Common myeloid progenitor, CD34-positive (primary cell): ENCODE results near the gene SCUBE2. TPM values are rescaled to one million over a fixed set of nuclear protein-coding genes. Genes with fewer than 3 reads are reported as not detected.

Experiments
- CTCF ChIA-PET: fragments of 350-600 bp; sonication (Branson Sonifier 250); formaldehyde crosslinking; loops from one replicate; lab custom pipeline; 2021; ENCODE audit warnings: antibody characterized with exemption; lab: Charles Lee
- POLR2A ChIA-PET: fragments of 350-600 bp; sonication (Branson Sonifier 250); formaldehyde crosslinking; loops from one replicate; lab custom pipeline; 2021; ENCODE audit warnings: antibody characterized with exemption; lab: Charles Lee
- DNase-seq, 3 donors: peaks; one replicate each; pipeline versions ENCODE4 v3.0.0 to v3.0.0-alpha.2; 2013
- H3K27ac ChIP-seq, 2 experiments: 1 replicate in 1 of 2; 2 replicates in 1 of 2; pipeline ENCODE4 v1.7.0; 2013; ENCODE audit warnings: inconsistent platforms in 2 of 2, low read length in 2 of 2, mild to moderate bottlenecking in 2 of 2, low read depth in 1 of 2, moderate library complexity in 1 of 2; ENCODE audit not compliant: severe bottlenecking in 2 of 2, insufficient read depth in 1 of 2, poor library complexity in 1 of 2
- H3K27me3 ChIP-seq, 5 experiments: replicated peaks in 2 of 5; 1 replicate in 3 of 5; 2 replicates in 2 of 5; pipeline versions ENCODE4 v1.6.1 to v1.7.0; 2013; ENCODE audit warnings: low read length in 4 of 5, mild to moderate bottlenecking in 2 of 5, moderate library complexity in 2 of 5, inconsistent platforms in 1 of 5; ENCODE audit not compliant: insufficient read depth in 5 of 5, control insufficient read depth in 4 of 5
- H3K36me3 ChIP-seq, 4 experiments: 1 replicate in 2 of 4; 2 replicates in 2 of 4; pipeline versions ENCODE4 v1.6.1 to v1.7.0; 2013; ENCODE audit warnings: low read length in 3 of 4, control low read depth in 1 of 4, mild to moderate bottlenecking in 1 of 4; ENCODE audit not compliant: control insufficient read depth in 4 of 4, insufficient read depth in 4 of 4
- H3K4me1 ChIP-seq, 4 experiments: 1 replicate in 3 of 4; 2 replicates in 1 of 4; pipeline versions ENCODE4 v1.6.1 to v1.7.1; 2013; ENCODE audit warnings: low read length in 3 of 4, mild to moderate bottlenecking in 3 of 4, control low read depth in 1 of 4, inconsistent platforms in 1 of 4, moderate library complexity in 1 of 4; ENCODE audit not compliant: control insufficient read depth in 4 of 4, insufficient read depth in 4 of 4; ENCODE audit errors: control extremely low read depth in 1 of 4
- H3K4me3 ChIP-seq, 7 experiments: 1 replicate in 4 of 7; 2 replicates in 3 of 7; pipeline versions ENCODE4 v1.5.1 to v1.7.0; 2013; ENCODE audit warnings: mild to moderate bottlenecking in 7 of 7, low read length in 6 of 7, moderate library complexity in 6 of 7, inconsistent platforms in 2 of 7, low read depth in 2 of 7, control low read depth in 1 of 7; ENCODE audit not compliant: insufficient read depth in 4 of 7, control insufficient read depth in 1 of 7; ENCODE audit errors: extremely low read depth in 1 of 7
- H3K9me3 ChIP-seq, 5 experiments: 1 replicate in 4 of 5; 2 replicates in 1 of 5; pipeline versions ENCODE4 v1.6.1 to v1.7.1; 2013; ENCODE audit warnings: low read length in 4 of 5, mild to moderate bottlenecking in 2 of 5, inconsistent platforms in 1 of 5, low read depth in 1 of 5, moderate library complexity in 1 of 5; ENCODE audit not compliant: control insufficient read depth in 4 of 5, insufficient read depth in 2 of 5; ENCODE audit errors: control extremely low read depth in 1 of 5
- WGBS: methylation state at CpG from one replicate; pipeline ENCODE4 v1.1.5; 2013; ENCODE audit not compliant: insufficient coverage; 5-methylcytosine and 5-hydroxymethylcytosine counted together
- polyA plus RNA-seq: library from polyadenylated mRNA; unstranded; fragments of 120-200 nt; gene quantifications from one replicate; pipeline ENCODE4 v1.2.1, GENCODE V29; 2013

SCUBE2 gene
- polyA plus RNA-seq = 0.24 TPM

DNA sequence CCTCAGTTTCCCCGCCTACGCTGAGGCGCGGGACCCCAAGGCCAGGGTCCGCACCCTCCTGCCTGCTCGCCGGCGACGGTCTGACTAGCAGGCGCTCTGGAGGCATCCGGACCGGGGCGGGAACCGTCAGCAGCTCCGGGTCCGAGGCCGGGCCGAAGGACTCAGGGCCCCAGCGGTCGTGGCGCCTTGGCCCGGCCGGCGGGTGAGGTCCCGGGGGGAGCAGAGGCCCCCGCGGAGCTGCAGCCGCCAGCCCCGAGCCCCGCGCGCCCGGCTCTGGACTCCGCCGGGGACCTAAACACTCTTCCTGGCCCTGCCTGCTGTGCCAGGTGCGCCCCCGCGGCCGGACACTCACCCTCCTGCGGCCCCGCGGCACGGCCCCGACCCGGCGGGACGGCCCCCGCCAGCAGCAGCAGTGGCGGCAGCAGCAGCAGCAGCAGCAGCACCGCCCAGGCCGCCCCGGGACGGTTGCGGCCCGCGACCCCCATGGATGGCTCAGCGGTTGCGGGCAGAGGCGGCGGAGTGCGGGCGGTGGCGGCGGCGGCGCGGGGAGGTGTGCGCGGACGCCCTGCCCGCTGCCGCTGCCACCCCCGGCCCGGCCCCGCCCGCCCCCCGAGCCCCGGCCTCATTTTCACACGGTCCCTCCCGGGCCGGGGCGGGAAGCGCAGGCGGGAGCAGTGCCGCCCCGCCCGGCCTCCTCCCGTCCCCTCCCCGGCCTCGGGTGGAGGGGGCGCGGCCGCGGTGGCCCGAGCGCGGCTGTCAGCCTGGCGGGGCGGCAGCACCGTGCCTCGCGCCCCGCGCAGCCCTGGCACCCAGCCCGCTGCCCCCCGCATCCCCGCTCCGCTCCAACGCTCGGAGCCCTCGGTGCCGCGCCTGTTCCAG is at the start of gene SCUBE2:
Gene SCUBE2, minus strand, starts transcription at position 556 of the 879 bp plus-strand sequence. Its CDS starts 71 bp downstream, at position 485.
- Histone ChIP-seq H3K36me3 (no peaks in the 10 kb centered on the region), H3K27ac (no peak within 1 kb of the TSS), H3K4me3 (peak within 1 kb of the TSS; percentile 3 to 70 (median 52)), H3K27me3 (peaks cover 0 to 48% (median 21%) of the 10 kb centered on the region in 5 experiments), H3K9me3 (no peaks in the 10 kb centered on the region), H3K4me1 (peaks cover 0 to 13% (median 11%) of the 10 kb centered on the region in 4 experiments)
- WGBS = 2% methylated on average over 90 of the region's 113 CpGs
- DNase-seq = peak in 2 of 3 donors; percentile 17 to 43
- ChIA-PET POLR2A (interaction anchor here (0.6 kb wide), 1 partner anchor 223 kb away, joined by 3 read pairs; the partner anchor contains the start of gene TMEM41B), CTCF (interaction anchor here (1.3 to 6.2 kb wide), 3 partner anchors 11 to 74 kb away, joined by 3 to 50 read pairs (median 4); no protein-coding TSS in a partner anchor)

DNA sequence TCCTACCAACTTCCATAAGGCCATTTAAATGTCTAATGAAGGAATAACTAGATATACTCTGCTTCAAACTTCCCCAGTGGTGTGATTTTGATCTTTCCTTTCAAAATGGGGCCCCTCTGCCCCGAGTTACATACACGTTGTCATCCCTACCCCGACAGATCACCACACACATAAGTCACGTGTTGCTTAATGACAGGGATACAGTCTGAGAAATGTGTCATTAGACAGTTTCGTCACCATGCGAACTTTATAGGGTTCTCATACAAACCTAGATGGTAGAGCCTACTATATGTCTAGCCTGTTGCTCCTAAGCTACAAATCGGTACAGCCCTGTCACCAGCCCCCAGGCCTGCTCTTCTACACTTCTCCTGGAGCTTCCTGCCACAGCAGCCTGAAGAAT is 49.8 kb upstream of the SCUBE2 start:
- Histone ChIP-seq H3K4me1 (peaks cover 0 to 12% (median 4%) of the 10 kb centered on the region in 4 experiments), H3K36me3 (peaks cover 25 to 88% (median 59%) of the 10 kb centered on the region in 4 experiments), H3K27me3 (no peaks in the 10 kb centered on the region), H3K27ac (no peak overlapping the region), H3K9me3 (no peaks in the 10 kb centered on the region), H3K4me3 (no peak overlapping the region)
- ChIA-PET CTCF (interaction anchor here (1.1 to 8.6 kb wide), 6 partner anchors 8 to 127 kb away, joined by 3 to 131 read pairs (median 6); partner anchors contain the start of gene SCUBE2), POLR2A (no interaction called here)
- no peak for DNase-seq
- 100% methylated on average over 4 of the region's 7 CpGs for WGBS

GRCh38 chr11:9139628-9140357 is 48.4 kb upstream of the SCUBE2 start:
- Histone ChIP-seq H3K4me1 (peaks cover 0 to 12% (median 4%) of the 10 kb centered on the region in 4 experiments), H3K27ac (no peak overlapping the region), H3K9me3 (no peaks in the 10 kb centered on the region), H3K27me3 (no peaks in the 10 kb centered on the region), H3K4me3 (no peak overlapping the region), H3K36me3 (peaks cover 17 to 75% (median 50%) of the 10 kb centered on the region in 4 experiments)
- POLR2A ChIA-PET = no interaction called here
- DNase-seq = no peak
- CTCF ChIA-PET = interaction anchor here (0.9 to 8.6 kb wide), 7 partner anchors 10 to 367 kb away, joined by 3 to 131 read pairs (median 7); partner anchors contain the start of gene SCUBE2
- WGBS = 100% methylated on average over 4 of the region's 7 CpGs

DNA sequence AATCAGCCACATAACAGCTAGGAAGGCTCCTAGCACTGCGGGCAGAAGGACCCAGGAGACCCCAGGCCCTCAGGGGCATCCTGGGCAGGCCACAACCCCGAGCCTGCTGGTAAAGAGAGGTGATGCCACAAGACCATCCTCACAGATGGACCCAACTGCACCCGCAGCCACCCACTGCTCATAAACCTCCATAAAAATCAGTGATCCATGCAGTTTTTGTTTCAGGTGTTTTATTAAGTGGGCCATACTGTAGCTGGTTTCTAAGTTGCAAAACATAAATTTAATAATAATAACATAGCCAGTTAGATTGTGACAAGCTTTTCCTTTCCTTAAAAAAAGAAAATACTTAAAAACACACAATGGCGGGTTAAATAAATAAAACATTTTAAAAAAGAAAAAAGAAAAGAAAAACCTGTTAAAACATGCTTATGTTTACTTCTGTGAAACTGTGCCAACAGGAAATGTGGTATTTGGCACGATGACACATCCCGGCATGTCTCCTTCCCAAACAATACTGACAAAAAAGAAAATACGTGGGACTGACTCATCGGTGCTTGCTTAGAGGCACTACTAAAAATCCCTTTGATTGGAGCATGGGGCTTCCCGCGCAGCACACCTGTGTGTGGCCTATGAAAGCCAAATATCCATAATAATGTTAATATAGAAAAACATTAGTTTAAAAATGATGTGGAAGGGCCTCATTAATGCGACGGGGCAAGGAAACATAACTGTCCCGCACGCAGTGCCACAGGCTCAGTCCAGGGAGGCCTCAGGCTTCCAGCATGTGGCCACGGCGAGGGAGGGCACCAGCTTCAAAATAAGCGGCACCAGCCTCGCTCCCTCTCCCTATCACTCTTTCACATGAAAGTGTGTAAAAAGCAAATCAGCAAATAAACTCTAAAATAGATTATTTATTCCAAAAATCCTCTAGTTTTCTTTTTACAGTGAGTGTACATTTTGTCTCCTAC is 47.5 kb upstream of the SCUBE2 start:
- 54% methylated on average over 4 of the region's 18 CpGs for WGBS
- Histone ChIP-seq H3K27me3 (no peaks in the 10 kb centered on the region), H3K36me3 (peaks cover 17 to 67% (median 46%) of the 10 kb centered on the region in 4 experiments), H3K4me1 (peaks cover 0 to 17% (median 9%) of the 10 kb centered on the region in 4 experiments), H3K9me3 (no peaks in the 10 kb centered on the region), H3K4me3 (no peak overlapping the region), H3K27ac (no peak overlapping the region)
- peak; percentile 37 to 49 (median 43) for DNase-seq
- ChIA-PET CTCF (interaction anchor here (0.9 to 8.6 kb wide), 16 partner anchors 9 to 367 kb away, joined by 3 to 131 read pairs (median 7); partner anchors contain the start of genes AKIP1, SCUBE2 and TMEM9B), POLR2A (no interaction called here)

DNA sequence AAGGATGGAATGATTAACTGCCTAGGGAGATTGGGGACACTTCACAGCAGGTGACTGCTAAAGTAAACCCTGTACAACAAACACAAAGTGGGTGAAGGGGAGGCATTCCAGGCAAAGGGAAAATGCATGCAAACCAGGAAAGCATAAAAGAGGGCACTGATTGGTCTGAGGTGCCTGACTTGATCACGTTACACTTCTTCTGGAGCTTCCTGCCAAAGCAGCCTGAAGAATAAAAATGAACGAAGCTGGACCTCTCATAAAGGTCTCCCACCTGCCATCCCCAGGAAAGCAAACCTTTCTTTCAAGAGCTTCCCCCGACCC is 46.7 kb upstream of the SCUBE2 start:
- Histone ChIP-seq H3K27me3 (no peaks in the 10 kb centered on the region), H3K36me3 (peaks cover 13 to 59% (median 38%) of the 10 kb centered on the region in 4 experiments), H3K27ac (no peak overlapping the region), H3K4me1 (peaks cover 0 to 25% (median 14%) of the 10 kb centered on the region in 4 experiments), H3K9me3 (no peaks in the 10 kb centered on the region), H3K4me3 (no peak overlapping the region)
- ChIA-PET POLR2A (interaction anchor here (1.0 kb wide), 1 partner anchor 226 kb away, joined by 4 read pairs; no protein-coding TSS in a partner anchor), CTCF (interaction anchor here (0.5 to 8.6 kb wide), 32 partner anchors 8 to 429 kb away, joined by 3 to 131 read pairs (median 4); partner anchors contain the start of genes AKIP1, SCUBE2 and TMEM9B)
- WGBS = 93% methylated on average over 3 of the region's 3 CpGs
- no peak for DNase-seq
